ENCODE measurements around the gene PURA.
A peak's percentile ranks its signal among the peaks of the same experiment; 100 is the strongest.
"Not testable (repeated sequence)": the region's sequence is repeated elsewhere in the genome, so short reads cannot be mapped to it uniquely, and the experiment has no call there.

The PURA gene

DNA sequence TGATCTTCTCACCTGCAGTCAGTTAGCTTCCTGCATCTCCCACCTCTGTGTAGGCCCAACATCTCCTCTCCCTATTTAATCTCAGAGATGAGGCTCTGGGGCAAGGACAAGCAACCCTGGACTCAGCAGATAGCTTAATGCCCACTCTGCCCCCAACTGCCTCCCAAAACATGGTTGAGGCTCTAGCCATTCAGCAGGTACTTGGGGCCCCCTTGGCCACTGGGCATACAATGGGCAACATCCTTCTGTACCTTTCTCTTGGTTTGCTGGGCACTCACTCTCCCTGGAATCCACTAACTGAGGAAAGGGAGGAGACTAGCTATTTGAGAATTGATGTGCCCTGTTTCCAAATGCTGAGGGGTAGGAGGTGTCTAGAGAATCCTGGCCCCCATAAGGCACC, 21.2 kb downstream of the PURA start:
- DNase-seq (ENCODE audit: low read depth, low spot score) = no peak

DNA sequence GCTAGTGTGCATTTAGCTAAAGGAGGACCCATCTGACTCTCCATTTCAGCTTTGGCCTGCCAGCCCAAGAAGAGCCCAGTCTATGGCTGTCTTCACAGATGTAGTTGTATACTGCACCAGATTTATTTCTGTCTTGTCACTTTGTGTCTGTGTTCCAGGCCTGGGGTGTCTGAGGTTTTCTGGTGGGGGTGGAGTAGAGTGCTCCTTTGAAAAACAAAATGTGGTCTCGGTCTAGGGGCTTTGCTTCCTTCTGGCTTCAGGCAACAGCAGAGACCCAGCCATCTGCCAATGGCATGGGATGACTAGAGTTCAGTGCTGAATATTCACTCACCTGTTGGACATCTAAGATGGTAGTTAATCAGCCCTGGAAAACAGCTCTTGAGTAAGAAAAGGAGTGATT, 22.7 kb downstream of the PURA start:
- no peak for DNase-seq (ENCODE audit: low read depth, low spot score)

DNA sequence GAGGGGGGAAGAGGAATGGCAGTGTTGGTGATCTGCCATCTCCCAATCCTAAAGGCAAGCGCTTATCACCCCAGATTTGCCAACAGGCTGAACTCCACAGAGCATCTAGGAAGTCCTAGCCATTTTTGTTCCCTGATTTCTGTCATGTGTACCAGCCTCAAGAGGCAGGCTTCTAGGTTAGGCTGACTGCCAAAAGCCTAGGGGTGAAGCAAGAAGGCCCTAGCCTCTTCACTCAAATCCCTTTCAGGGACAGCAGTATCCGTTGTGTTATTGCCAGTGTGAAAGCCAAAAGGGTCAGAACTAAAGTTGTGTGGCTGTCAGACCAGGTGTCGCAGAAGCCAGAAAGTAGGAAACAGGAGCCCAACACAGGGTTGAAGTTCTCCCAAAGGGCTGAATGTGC, 26.5 kb downstream of the PURA start:
- DNase-seq (ENCODE audit: low read depth, low spot score) = no peak

DNA sequence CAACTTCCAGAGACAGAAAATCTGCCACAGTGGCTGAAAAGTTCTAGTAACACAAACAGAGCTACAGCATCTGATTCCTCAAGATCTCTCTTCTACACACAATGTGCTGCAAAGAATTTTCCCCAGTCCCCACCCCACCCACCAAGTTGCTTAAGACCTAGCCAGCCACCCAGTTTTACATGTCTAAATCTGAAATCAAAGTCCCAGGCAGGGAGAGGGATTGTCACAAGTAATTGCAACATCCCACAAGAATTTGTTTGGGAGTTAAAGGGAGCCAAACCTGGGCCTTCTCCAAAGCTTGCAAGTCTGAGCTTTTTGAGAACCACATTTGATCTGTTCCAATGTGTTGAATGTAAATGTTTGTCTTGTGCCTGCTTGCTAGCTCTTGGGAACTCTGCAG, 27.3 kb downstream of the PURA start:
- DNase-seq (ENCODE audit: low read depth, low spot score) = no peak

DNA sequence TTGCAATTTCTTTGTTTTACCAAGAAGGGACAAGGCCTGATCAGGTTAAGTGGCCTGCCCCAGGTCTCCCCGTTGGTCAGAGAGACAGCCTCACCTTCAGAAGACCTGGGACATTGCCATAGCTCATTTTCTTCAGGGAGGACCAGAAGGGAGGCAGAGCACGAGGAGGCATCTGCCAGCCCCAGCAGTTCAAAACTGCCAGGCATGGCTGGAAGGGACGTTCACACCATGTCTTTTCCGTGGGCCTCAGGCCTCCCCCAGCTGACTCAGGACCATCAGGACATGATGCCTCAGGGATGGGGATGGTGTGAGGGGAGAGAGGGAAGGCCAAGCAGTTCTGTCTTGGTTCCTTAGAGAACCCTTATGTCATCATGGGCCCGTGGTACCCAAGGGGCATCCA, 28.3 kb downstream of the PURA start:
- DNase-seq (ENCODE audit: low read depth, low spot score) = no peak

DNA sequence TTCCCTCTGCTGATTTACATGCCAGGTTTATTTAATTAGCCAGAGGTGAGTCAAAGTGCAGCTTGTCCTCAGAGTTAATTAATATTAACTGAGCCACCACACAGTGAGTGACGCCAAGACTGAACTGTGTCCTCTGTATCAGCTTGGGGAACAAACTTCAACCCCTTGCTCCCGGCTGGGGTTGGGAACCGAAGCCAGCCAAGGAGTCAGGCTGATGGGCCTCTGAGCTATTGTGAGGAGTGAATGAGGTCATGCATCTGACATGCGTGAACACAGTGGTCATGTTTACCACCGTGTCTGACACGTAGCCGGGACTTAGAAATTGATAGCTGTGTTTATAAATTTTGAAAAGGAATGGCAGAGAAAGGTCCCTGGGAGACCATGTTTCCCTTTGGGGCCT, 28.9 kb downstream of the PURA start:
- DNase-seq (ENCODE audit: low read depth, low spot score) = no peak

DNA sequence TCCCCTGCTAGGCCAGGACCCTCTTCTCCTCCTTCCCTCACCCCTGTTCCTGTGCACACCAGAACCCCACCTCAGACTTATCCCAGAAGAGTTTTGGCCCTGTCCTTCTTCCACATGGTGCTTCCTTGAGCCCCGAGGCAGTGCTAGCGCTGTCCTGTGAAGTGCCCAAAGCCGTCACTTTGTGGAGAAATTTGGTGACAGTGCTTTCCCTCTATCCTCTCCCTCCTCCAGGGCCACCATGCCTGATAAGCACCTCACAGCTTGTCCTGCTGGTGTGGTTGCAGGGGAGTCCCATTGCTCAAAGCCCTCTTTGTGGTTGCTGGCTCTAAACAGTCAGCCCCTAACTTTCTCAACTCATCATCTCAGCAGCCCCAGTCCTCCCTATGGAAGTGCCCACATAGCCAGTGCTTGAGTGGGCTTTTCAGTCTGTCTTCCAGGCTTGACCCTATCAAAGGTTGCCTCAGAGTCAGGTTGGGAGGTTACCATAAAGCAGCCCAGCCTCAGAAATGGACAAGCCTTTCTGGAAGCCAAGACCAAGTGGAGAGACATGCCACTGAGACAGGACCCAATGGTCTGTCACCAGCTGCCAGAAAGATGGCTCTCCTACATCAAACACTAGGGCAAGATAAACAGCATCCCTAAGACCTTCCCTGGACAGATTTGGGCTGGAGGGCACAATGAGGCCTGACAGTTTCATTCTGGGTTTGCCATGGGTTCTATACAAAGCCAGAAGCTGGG, 29.8 kb downstream of the PURA start:
- no peak for DNase-seq (ENCODE audit: low read depth, low spot score)

DNA sequence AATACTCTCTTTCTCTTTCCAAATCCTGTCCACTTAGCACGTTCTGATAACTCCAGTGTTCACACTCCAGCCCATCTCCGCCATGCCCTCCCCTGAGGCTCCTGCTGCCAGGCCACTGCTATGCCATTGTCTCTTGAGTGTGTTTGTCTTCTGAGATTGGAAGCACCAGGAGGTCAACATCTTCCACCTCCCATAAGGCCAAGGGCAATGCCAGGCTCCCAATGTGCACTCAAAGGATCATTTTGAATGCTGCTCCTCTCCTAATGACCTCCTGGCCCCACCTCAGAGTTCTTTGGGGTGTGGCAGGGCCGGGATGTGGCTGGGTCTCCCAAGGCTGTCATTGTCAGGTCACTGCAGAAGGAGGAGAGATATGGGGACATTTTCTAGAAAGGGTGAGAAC, 31.3 kb downstream of the PURA start:
- DNase-seq (ENCODE audit: low read depth, low spot score) = no peak

DNA sequence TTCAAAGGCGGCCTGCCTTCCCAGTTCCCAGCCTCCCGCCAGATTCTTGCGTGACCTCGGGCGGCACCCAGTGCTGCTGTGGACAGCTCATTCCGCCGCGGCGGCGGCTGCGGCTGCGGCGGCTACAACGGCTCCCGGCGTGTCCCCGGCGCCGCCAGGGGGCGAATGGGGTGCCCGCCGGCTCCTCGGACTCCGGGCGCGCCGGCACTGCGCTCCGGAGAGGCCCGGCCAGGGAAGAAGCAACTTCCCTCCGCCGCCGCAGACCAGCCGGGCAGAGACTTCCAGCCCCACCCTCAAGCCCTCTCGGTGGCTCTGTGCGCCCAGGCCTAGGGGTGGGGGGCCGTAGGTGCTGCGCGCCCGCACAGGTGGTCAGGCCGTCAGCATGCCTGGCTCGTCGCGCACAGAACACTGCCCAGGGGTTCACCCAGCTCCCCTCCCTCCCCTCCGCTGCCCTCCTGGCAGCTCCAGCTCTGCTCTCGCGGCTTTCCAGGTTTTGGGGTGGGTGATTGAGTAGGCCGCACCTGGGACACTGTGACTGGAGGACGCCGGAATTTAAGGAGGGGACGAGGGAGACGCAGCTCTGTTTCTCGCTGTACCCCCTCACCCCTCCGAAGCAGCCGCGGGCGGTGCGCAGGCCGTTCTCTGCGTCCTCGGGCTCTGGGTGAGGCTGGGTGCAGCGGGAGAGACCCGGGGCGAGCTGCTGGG, 32.1 kb downstream of the PURA start:
- DNase-seq (ENCODE audit: low read depth, low spot score) = peak; percentile 76

DNA sequence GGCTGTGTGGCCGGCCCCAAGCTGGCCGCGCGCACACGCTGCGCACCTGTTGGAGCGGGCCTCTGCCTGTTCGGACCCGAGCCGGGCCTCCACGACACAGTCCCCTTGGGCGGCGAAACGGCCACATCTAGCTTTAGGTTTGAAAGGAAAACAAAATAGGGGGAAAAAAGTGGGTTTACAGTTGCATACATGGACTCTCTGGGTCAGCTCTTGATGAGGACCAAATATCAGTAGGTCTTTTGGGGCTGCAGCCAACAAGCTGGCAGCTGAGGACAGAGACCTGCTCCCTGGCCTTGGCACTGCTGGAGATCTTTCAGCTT, 32.6 kb downstream of the PURA start:
- DNase-seq (ENCODE audit: low read depth, low spot score) = no peak

DNA sequence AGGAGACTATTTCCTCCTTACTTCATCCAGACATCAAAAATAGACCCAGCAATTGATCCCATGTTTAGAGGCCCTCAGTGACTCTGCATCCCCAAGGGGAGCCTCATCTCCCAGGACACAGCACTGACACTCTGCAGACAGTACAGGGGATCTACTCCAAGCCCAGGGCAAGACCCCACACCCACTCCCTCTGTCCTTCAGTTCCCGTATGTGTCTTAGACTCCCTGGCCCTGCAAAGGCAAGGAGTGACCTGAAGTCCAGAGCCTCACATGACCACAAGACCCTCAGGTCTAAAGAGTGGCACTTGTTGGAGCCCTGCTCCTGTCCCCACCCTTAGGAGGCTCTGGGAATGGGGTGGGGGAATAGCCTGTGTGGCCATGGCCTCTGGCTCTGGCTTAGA, 33.6 kb downstream of the PURA start:
- DNase-seq (ENCODE audit: low read depth, low spot score) = no peak

DNA sequence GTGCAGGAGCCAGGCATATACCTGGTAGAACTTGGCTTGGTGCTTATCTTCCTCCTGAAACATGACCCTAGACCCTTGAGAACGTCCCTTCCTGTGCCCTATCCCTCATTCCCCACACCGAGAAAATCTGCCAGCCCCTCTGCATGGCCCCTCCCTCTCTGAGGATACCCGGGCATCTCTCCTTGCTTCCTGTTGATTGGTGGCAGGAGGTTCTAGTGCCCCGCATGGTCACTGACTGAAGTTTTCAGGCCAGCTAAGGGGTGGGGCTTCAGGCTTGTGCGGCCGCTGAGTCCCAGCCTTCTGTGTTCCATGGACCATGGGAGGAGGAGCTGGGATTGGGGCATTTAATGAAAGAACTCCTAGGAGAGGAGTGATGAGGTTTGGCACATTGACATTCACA, 34.6 kb downstream of the PURA start:
- peak; percentile 53 for DNase-seq (ENCODE audit: low read depth, low spot score)

DNA sequence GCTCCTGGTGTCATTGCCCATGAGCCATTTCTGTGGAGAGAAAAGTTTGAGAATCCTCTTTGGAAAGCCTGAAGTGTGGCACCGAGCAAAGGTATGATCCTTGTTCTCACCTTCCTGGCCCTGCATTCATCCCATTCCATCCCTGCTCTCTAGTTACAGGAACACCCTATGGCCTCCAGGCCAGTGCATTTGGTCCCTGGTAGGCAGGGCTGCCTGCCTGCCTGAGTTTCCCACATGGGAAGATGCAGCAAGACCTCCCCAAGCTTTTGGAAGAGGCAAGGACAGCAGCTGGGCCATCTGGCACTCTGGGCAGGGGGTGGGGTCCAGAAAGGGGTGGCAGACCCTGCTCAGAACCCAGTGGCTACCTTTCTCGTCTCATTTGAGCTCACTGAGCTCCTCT, 36.3 kb downstream of the PURA start:
- no peak for DNase-seq (ENCODE audit: low read depth, low spot score)

DNA sequence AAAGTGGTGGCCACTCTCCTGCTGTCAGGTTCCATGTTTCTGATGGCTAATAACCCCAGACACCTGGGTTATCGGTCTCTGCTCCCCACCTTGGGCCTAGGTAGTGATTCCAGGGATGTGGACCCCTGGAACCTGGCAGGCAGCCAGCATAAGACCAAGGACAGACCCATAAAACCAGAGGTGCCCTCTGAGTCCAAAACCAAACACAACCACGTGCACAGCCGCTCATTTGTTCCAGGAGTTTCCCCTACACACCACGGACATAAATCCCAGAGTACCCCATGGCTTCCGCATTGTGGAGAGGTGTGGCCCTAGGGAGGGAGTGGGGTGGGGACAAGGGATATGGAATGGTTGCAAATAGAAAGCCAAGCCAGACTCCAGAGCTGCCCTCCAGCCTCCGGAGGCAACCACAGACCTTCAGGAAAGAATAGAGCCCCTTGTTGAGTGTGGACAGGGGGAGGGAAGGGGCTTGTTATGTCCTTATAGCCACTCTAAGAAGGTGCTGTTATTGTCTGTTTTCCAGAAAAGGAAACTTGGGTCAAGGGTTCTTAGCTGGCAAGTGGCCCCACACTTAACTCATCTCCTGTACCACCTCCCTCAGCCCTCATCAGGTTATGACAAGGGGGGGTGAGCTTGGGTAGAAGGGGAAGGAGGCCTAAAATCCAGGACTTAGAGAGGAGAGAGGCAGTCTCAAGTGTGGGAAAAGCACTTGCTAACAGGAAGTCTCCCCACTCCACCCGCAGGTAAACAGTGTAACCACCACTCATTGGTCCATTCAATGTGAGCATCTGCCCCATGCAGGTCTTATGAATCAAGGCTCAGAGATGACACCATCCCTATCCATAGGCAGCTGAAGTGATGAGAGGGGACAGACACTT, 37.5 kb downstream of the PURA start:
- DNase-seq (ENCODE audit: low read depth, low spot score) = no peak

DNA sequence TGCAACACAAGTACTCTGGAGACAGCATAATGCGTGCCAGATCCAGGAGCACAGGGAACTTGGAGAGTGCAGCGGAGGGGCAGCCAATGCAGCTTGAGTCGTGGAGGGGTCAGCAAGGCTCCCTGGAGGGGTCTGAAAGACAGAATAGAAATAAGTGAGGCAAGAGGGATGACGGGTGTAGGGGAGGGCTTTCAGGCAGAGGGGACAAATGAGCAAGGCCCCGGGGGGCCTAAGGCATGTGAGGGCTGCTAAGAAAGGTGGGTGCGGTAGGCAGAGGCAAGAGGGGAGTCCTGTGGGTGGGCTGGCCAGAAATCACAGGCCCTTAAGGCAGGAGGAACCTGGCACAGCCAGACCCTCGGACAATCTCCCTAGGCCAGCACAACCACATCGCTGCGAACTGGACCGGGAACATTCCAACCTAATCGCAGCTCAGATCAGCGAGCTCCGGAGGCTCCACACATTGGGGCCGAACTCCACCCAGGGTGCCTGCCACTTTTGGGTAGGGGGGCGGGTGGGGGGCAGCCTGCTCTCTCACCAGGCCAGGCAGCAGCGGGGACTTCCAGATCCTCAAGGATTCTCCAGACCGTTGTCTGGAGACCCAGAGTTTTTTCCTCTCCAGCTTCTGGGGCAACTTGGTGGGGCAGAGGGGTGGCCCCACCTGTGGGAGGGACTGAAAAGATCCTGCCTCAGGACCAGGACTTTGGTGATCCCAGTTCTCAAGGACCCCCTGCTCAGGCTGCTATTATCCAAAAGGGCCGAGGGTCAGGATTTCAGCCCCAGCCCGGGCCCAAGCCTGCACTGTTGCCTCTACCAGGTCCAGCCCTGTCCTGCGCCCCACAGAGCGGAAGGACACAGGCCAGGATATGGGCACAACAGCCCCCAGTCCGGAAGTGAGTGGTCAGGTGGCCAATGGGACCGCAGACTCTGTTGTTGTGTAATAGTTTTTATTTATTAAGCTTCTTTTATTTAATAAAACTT, 38.4 kb downstream of the PURA start:
- DNase-seq (ENCODE audit: low read depth, low spot score) = peak; percentile 75

DNA sequence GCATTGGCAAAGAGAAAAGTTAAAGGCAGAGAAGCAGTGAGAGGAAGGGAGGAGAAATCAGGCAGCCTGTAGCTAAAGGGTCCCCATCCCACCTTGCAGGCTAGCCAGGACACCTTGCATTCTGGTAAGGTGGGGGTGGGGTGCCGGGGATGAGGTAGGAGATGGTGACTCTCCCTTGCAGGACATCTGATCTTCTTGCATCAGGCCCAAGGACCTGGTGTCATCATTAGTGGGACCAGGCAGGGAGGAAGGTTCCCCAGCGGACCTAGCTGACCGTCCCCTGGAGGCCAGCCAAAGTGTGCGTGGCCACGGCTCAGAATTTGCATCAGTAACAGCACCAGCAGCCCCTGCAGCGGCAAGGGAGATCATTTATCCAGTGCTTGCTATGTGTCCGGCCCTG, 39.3 kb downstream of the PURA start:
- DNase-seq (ENCODE audit: low read depth, low spot score) = no peak

DNA sequence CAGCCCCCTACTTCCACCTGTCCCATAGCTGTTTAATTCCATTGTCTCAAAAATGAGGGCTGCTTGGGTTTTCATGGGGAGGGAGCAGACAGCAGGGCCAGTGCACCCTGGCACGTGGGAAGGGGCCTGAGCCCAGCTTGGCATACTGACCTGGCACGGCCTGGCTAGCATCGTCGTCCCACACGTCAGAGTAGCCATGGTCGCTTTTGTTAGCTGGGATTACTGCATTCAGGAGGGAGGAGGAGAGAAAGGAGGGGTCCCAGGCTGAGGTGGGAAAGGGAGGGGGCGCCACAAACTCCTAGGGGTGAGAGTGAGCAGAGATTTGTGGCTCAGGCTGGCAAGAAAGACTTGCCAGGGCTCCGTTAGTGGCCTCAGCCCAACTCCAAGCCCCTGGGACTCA, 40.0 kb downstream of the PURA start:
- no peak for DNase-seq (ENCODE audit: low read depth, low spot score)

DNA sequence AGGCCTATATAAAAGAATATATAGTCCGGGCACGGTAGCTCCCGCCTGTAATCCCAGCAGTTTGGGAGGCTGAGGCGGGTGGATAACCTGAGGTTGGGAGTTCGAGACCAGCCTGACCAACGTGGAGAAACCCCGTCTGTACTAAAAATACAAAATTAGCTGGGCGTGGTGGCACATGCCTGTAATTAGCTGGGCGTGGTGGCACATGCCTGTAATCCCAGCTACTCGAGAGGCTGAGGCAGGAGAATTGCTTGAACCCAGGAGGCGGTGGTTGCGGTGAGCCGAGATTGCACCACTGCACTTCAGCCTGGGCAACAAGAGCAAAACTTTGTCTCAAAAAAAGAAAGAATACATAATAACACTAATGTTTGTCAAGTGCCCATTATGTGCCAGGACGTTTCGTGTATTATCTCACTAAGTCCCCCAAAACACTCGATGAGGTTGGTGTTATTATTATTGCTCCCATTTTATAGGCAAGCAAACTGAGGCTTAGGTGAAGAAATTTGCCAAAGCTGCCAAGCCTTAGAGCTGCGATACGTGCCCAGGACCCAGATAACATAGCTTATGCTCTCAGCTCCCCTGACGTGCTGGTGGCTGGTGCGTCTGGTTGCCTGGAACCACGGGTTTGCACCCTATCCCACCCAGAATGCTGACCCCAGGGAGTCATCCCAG, 40.9 kb downstream of the PURA start:
- DNase-seq (ENCODE audit: low read depth, low spot score) = not testable (repeated sequence)

DNA sequence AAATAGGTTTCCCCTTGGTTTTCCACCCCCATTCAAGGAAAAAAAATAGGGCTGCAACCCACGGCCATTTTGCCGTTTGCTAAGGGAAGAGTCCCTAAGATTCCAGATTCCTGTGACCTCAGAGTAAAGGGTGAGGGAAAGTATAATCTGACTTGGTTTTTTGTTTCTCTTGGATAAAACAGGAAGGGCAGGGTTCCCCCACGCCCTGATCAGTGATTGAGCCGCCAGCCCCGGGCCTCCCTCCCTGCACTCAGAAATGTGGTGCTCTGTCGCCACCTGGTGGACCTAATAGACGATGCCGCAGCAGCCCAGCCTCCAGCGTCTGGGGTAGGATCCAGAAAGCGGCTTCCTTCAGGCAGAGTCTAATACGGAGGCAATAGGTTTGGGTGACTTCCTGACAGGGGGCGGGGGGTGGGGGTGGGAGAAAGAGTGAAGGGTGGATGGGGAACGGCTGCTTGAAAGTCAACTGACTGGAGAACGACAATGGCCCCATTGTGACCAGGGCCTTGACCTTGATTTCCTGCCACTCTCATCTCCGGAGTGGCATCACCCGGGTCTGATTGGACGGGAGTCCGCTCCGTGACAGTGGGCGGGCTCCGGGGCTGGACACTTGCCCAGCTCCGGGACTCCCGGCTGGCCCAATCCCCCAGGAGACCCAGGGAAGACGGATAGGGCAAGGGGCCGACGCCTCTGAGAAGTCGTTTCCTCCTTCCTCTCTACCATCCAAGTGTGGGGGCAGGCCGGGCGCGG, 43.3 kb downstream of the PURA start:
- peak; percentile 92 for DNase-seq (ENCODE audit: low read depth, low spot score)
